ENCODE results near the gene OLIG1.

The OLIG1 gene

GRCh38 chr21:33105088-33105487, 35.1 kb downstream of the OLIG1 start:
- DNase-seq: no peak

DNA sequence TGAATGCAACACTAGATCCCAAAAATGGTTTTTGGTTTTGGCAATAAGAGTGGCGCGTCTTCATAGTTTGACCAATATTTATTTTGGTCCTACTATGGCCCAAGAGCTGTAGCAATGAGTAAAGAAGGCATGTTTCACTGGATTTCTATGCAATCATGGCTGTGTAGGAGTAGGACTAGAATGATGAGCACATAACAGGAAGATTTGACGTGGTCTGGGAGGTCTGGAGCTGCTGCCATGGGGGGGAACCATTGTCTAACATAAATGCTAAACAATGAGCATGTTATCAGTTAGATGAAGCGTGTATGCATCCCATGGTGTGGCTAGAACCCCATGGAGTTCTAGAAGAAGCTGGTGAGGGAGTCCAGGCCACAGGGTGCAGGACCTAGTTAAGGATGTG, 38.3 kb downstream of the OLIG1 start:
- no peak for DNase-seq

- DNase-seq: peak; percentile 58
These were observed 39.8 kb downstream of the OLIG1 start for GRCh38 chr21:33109574-33110339.

- DNase-seq: no peak
These were observed 40.4 kb downstream of the OLIG1 start for GRCh38 chr21:33110340-33110715.

- DNase-seq: no peak
These were observed 41.6 kb downstream of the OLIG1 start for GRCh38 chr21:33111577-33111976.

GRCh38 chr21:33112151-33112550, 42.2 kb downstream of the OLIG1 start:
- DNase-seq: no peak

- DNase-seq: no peak
These were observed 42.7 kb downstream of the OLIG1 start for GRCh38 chr21:33112681-33113080.

GRCh38 chr21:33113131-33113530, 43.2 kb downstream of the OLIG1 start:
- no peak for DNase-seq

DNA sequence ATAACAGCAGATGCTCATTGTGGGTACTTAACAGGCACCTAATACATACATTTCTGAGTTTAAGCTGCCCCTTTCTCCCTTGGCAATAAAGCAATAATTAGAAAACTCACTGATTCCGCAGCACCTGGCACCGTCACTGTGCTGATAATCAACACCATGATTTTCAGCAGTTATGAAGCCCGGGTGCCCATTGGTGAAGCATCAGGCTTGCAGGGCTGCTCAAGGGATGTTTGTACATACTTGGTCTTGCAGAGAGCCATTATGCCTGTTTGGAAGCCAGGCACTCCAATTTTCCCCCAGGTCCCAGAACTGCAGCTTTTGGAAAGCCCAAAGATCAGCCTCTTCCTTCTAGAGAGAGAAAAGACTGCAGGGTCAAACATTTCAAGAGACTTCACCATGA, 44.3 kb downstream of the OLIG1 start:
- no peak for DNase-seq

DNA sequence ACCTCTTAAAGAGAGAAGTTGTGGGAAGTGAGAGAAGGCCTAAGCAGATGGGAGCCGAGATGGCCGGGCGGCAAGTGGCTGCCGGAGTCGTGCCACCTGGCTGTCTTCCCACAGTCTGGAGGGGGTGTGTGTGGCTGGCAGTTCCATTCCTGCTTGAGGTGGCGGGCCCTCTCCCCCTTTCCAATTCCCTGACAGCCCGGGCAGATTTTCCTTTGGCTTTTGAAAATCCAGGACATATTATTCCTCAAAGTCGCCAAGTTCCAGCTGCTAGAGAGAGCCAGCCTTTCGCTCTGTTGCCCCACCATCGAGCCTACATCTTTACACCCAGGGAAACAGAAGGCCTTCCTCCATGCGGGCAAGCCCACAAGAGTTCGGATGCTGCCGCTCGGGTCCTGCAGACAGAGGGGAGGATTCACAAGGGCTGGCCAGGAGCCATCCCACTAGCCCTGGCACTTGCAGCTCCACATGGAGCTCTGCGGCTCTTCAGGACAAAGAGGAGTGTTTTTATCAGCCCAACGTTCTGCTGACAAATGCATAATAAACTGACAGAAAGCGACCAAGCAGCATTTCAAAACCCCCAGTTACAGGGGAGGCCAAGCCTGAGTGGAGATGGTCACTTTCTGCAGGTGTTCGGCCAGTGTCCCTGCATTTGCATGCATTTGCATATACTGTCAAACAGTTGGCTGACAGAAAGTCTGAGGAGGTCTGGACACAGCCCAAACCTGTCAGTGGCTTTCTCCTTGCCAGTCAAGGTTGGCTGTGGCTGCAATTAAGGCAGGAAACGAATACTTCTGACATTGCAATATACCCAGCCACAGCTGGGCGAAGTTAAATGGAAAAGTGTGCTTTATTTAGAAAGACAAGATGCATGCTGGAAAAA, 45.9 kb downstream of the OLIG1 start:
- DNase-seq: no peak

- no peak for DNase-seq
These were observed 46.7 kb downstream of the OLIG1 start for GRCh38 chr21:33116676-33117075.

- DNase-seq: no peak
These were observed 47.4 kb downstream of the OLIG1 start for GRCh38 chr21:33117101-33117888.
